Skeletal muscle cell (primary cell): ENCODE measurements around the gene RRM1.
A peak's percentile ranks its signal among the peaks of the same experiment; 100 is the strongest.
"Not testable (repeated sequence)": the region's sequence is repeated elsewhere in the genome, so short reads cannot be mapped to it uniquely, and the experiment has no call there.

Source experiments
- DNase-seq: peaks from one replicate; pipeline ENCODE4 v3.0.0-alpha.2; 2010; ENCODE audit warnings: low read depth
- H3K4me3 ChIP-seq: 2 replicates; pipeline ENCODE4 v1.5.1; 2011; ENCODE audit warnings: low read depth, mild to moderate bottlenecking, control low read depth, low read length, moderate library complexity

Gene RRM1

DNA sequence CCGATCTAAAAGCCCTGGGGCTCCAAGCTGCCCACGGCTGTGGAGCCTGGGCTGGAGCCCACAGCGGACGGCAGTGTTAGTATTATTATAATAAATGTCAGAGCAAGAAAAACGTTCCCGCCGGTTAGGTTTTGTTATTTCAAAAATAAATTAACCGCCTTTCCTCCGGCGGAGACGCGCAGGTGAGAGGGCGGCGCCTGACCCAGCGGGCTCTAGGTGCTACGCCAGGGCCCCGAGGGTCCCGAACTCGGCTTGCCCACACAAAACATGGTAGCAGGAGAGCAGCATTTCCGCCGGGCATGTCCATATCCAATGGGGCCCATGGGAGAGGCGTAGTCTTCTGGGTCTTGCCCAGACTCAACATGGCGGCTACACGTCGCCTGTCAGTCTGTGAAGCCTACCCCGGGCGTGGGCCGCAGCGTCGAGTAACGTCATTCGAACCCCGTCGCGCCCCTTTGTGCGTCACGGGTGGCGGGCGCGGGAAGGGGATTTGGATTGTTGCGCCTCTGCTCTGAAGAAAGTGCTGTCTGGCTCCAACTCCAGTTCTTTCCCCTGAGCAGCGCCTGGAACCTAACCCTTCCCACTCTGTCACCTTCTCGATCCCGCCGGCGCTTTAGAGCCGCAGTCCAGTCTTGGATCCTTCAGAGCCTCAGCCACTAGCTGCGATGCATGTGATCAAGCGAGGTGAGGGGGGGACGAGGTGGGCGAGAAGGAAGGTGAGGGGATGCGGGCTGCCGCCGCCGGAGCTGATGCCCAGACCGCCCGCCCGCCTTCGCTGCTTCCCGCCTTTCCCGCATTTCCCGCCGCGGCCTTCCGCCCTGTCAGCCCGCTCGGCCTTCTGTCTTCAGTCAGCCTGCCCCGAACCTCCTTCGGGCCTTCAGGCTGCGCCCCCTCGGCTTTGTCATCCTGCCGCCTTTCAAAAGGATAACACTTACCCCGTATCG is at the start of gene RRM1:
Gene RRM1 (plus strand): TSS at position 452 of the 944 bp plus-strand sequence. CDS start 214 bp downstream, at position 666.
- peak; percentile 90 for DNase-seq
- H3K4me3 ChIP-seq, result peak within 1 kb of the TSS; percentile 77

DNA sequence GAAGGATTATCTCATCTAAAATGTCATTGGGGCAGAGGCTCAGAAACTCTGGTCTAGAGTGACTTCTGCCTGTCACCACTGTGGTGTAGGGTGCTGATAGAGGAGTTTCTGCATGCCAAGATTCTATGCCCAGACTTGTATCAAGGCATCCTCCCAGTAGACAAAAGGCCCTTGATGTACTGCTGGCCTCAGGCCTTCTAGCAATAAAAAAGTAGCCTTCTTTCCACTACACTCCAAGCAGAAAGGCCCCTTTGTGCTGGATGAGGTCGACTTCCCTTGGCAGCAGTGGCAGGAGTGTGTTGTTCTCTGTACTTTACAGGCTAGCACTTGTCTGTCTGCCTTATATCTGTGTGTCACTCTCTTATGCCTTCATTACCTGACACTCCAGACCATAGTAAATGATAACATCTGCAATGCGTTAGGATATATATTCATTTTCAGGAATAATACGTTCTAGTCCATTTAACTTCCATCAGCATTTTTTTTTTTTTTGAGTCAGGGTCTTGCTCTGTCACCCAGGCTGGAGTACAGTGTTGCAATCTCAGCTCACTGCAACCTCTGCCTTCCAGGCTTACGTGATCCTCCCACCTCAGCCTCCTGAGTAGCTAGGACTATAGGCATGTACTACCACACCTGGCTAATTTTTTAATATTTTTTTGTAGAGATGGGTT is 49.5 kb upstream of the RRM1 start:
- no peak overlapping the region for H3K4me3 ChIP-seq
- DNase-seq, result no peak

DNA sequence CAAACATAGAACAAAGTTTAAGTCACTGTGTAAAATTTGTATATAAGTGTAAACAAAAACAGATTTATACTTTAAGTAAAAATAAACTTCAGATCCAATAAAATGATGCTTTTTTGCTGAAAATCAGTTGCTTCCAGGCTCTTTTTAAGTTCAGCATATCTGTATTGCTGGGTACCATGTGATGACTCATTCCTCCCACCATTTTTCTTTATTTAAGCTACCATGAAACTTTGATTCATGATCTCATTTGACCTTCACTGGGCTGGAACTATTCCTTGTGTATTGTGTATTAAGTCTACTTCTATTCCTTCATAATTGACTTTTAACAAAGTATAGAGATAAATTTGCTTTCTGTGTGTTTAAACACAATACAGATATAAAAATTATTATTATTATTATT is 46.3 kb upstream of the RRM1 start:
- no peak overlapping the region for H3K4me3 ChIP-seq
- DNase-seq, result no peak

DNA sequence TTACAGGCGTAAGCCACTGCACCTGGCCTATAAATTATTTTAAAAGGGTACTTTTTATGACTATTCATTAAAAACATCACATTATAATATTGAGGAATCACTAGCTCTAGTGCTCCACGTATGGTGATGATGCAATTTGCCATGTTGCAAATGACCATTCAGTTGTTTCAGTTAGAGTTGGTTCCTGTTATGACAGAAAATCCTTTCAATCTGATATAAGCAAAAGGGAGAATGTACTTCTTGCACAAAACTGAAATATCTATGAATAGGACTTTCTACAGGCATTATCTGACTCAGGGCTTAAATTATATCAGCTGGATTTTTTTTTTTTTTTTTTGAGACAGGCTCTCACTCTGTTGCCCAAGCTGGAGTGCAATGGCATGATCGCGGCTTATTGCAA is 45.6 kb upstream of the RRM1 start:
- no peak for DNase-seq
- no peak overlapping the region for H3K4me3 ChIP-seq

DNA sequence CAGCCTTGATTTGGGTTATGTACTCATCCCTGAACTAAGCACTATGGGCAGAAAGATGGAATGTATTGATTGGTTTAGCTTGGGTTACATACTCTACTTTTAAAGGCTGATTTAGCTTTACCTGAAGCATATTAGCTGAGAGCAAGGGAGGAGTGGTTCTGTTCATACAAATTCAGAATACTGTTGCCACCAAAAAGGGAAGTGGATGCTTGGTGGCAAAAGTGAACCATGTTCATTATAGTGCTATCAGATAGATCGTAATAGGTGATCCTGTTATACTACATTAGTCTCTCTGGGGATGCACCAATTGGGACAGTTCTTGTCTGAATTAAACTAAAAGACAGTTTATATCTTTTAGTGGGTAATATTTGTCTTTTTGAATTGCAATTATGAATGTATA is 44.5 kb upstream of the RRM1 start:
- DNase-seq, result no peak
- no peak overlapping the region for H3K4me3 ChIP-seq

DNA sequence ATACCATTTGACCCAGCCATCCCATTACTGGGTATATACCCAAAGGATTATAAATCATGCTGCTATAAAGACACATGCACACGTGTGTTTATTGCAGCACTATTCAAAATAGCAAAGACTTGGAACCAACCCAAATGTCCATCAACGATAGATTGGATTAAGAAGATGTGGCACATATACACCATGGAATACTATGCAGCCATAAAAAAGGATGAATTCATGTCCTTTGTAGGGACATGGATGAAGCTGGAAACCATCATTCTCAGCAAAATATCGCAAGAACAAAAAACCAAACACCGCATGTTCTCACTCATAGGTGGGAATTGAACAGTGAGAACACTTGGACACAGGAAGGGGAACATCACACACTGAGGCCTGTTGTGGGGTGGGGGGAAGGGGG is 41.4 kb upstream of the RRM1 start:
- H3K4me3 ChIP-seq, DNase-seq: not testable (repeated sequence)

DNA sequence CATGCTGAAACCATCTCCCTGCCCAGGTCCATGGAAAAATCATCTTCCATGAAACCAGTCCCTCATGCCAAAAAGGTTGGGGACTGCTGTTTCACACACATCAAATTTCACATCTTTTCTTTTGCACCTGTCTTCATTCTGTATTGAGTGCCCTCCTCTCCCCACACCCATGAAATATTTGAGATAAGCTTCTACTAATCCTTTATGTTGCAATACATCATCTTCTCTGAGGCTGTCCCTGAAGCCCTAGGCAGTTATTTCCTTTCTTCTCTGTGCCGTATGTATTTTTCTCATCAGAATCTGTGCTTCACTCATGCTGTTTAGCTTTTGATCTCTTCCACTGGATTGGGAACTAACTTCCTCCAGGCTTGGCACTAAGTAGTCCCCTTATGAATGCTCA is 40.0 kb upstream of the RRM1 start:
- H3K4me3 ChIP-seq, result no peak overlapping the region
- DNase-seq, result no peak

DNA sequence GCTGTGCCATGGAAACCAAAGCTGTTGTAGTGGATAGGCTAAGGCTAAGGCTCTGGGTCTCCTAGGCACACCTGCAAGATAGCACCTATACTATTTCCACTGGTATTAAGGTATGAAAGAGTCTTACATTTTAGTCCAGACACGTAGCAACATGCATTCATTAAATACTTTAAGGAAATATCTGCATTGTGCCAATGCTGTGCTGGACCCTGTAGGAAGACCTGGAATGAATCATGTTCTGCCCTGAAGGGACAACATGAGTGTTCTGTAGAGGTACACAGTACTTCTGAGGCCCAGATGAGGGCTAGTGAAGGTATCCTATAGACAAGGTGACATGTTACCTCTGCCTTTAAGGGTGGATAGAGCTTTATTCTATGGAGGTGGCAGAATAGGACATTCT is 35.2 kb upstream of the RRM1 start:
- DNase-seq, result no peak

DNA sequence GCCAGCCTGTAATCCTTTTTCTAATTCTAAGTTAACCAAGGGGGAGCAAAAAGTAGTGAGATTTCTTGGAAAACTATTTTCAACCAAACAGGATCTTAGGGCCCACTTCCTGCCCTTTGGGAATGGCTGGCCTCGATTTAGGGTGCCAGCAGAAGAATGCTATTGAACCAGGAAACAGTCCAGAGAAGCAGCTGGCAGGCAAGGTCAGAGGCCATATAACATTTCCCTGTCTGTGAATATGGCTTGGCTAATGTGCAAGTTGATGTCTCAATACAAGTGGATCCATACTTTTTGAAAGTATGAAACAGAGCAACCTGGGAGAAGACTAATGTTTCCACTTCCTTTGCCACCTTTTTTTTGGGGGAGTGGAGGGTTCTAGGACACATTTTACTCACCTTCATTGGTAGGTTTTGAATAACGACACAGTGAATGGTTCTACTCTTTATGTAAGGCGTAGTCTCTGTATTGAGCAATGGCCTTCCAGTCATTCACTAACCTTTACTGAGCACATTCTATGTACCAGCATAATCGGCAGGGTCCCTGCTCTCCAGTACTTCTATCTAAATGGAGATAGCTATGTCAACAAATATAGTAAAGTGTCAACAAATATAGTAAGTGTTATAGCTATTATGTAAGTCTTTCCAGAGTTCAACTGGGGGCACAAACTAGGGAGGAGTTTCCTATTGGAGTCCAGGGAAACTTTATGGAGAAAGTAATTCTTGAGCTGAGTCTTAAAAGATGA is 34.2 kb upstream of the RRM1 start:
- no peak for DNase-seq
- H3K4me3 ChIP-seq, result no peak overlapping the region

More for the DNA sequence above, 35.2 kb upstream of the RRM1 start:
- no peak overlapping the region for H3K4me3 ChIP-seq

DNA sequence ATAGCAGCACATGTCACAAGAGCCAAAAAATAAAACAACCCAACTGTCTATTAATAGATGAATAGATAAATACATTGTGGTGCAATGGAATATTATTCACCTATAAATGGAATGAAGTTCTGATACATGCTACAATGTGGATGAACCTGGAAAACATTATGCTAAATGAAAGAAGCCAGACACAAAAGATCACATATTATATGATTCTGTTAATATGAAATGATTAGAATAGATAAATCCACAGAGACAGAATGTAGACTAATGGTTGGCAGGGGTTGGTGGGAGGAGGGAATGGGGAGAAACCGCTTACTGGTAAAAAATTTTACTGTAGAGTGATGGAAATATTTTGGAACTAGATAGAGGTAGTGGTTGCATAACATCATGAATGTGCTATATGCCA is 32.9 kb upstream of the RRM1 start:
- DNase-seq, result no peak
- H3K4me3 ChIP-seq, result no peak overlapping the region

DNA sequence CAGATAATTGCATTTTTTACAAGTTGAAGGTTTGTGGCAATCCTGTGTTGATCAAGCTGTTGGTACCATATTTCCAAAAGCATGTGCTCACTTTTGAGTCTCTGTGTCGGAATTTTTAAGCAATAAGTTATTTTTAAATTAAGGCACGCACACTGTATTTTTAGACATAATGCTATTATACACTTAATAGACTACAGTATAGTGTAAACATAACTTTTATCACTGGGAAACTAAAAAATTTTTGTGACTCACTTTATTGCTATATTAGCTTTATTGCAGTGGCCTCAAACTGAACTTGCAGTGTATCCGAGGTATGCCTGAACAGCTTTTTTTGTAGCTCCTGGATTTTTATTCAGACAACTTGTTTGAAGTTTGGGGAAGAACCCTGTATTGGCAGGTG is 31.3 kb upstream of the RRM1 start:
- H3K4me3 ChIP-seq, result no peak overlapping the region
- no peak for DNase-seq

DNA sequence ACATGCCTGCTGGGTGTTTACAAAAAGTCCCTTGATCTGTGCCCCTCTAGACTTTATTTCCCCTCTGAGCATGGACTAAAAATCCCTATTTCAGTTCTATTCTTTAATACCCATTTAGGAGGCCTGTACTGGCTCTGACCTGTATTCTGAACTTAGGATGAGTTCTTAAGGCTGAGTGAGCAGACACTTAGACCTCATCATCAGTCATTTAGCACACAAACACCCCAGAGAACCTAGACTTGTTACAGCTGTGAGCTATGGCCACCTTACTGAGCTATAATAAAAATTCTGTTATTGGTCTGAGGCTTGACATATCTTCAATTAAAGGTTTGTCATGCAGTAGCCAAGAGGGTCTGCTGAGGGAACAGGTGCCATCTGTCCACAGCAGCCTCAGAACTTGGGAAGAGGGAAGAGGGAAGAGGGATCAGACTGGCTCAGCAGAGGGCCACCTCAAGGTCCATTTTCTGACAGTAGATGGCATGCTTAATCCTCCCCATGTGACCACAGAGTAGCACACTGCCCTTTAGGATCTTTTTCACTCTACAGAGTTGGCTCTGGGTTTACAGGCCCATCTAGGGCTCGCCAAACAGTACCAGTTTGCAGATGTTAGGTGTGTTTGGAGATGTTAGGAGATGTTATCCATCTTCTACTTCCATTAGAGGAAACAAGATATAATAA is 30.2 kb upstream of the RRM1 start:
- H3K4me3 ChIP-seq, result no peak overlapping the region
- DNase-seq, result no peak

DNA sequence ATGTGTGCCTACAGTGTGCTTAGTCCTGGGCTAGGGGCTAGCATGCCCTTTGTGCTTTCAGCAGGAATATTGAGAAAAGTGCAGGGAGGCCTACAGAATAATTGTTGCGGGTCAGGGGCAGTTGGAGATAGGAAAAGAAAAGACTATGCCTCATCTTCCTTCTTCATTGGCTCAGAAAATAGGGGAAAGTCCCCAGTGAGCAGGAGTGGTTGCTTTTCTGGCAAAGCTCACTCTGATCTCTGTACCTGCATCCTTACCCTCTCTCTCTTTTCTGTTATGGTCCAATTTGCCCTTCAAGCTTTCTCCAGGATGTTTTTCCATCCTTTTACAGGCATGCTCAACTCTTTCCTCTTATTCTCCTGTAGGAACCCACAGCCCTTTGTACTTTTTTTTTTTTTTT is 29.5 kb upstream of the RRM1 start:
- DNase-seq, result no peak
- no peak overlapping the region for H3K4me3 ChIP-seq

DNA sequence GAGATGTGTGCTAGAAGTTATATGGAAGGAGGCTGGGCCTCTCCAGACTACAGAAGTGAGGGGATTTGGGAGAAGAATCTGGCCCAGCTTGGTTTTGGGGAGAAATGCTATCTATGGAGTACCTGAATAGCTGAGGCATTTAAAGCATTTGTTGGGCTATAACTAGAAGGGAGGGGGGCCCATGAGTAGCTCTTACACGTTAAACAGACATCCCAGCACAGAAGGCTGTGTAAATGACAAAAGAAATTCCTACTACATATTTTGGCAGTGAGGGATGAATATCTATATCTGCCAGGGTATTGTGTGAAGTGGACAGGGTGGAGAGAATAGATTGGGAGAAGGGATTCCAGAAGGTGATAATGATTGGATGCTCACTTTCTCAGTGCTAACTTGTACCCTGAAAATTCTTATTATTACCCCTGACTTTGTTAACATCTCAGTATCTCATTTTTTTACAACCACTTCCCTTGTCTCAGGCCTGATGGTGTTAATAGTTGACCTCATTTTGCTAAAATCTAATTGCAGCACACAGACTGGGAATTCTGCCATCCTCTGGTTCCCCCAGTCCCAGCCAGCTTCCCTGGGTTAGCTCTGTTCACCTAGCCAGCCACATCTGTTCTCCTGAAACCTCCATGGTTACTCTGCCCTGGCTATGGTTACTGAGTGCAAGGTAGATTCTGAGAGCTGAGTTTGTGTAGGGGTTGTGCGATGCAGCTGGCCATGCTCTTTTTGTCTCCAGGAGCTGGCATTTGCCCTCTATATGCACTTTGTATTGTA is 28.8 kb upstream of the RRM1 start:
- no peak for DNase-seq
- no peak overlapping the region for H3K4me3 ChIP-seq

DNA sequence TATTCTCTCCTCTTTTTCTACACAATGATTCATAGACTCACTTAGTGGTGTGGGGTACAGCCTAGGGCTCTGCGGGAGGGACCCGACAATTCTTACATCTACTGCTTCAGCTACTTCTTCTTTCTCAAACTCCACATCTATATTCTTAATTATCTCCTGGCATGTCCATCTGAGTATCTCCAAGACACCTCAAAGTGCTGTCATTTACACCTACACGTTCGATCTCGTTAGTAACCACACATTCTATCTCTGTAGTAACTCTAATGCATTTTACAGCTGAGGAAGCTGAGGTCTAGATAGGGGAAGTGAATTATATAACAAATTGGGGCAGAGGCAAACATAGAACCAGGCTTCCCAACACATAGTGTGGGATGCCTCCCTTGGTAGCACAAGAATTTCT is 27.7 kb upstream of the RRM1 start:
- no peak overlapping the region for H3K4me3 ChIP-seq
- no peak for DNase-seq

DNA sequence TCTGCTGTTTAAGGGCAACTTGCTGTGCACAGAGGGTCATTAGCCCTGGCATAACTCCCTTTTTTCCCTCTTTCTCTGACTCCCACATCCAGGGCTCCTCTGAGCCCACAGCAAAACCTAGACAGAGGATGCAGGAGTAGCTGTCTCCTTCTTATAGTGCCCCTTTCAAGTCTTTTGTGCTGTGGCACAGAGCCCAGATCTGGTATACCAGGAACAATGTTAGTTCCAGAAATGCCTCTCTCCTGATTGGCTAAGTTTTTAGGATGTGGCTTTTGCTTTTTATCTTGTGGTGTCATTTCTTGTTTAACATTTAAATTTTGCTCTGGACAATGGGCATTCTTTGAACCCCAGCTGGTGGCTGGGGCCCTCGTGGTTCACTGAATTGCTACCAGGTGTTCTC is 25.6 kb upstream of the RRM1 start:
- no peak for DNase-seq
- H3K4me3 ChIP-seq, result no peak overlapping the region

DNA sequence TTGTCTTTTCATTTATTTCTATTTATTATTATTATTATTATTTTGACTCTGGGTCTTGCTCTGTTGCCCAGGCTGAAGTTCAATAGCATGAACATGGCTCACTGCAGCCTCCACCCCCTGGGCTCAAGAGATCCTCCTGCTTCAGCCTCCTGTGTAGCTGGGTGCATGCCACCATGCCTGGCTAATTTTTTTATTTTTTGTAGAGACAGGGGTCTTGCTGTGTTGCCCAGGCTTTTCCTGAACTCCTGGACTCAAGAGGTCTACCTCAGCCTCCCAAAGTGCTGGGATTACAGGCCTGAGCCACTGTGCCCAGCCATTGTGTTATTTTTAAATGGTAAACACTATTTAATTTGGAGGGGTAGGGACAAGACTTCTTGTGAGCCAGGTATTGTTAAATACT is 23.3 kb upstream of the RRM1 start:
- no peak for DNase-seq
- no peak overlapping the region for H3K4me3 ChIP-seq

DNA sequence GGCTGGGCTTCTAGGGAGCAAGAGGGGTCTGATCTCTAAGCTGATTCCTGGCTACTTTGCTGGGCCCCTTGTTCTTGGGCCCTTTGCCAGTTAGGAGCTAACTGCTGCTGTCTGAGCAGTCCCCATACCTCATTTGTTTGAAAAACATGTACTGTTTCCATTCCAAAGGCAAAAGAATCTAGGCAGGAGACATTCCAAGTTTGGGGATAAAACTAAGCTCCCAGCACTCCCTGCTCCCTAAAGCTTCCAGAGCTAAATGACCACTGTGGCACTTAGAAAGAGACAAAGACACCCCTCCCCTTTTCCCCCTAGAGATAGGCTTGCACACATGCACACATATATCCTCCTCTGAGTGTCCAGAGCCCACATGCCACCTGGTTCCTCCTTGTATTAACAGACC is 22.7 kb upstream of the RRM1 start:
- H3K4me3 ChIP-seq, result no peak overlapping the region
- no peak for DNase-seq

DNA sequence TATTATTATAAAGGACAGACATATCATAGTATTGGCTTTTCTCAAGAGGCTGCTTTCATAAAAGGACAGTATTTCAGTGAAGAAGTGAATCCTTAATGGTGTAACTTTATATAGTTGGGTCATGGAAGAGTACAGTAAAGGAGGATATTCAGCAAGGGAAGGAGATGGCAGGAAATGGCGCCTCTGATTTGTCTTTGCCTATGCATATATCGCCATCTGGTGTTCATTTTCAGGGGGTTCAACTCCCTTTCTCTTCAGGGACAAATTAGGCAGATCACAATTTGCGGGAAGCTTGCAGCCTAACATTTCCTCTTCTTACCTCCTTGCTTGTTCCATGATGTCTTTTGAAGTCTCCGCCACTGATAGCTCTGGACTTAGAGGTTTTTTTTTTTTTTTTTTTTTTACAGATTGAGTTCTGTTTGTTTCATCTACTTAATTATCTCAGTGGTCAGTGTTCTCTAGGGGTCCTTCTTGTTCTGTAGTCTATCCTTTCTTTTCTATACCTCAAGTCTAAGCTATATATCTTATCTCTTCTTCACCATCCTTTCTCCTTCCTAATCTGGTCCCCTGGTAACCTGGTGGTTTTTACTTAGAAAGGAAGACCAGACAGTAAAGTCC is 21.8 kb upstream of the RRM1 start:
- peak; percentile 28 for DNase-seq
- no peak overlapping the region for H3K4me3 ChIP-seq
